PC-9 (cell line): Measurements from ENCODE around the gene CDH20.
A peak's percentile ranks its signal among the peaks of the same experiment; 100 is the strongest.

ENCODE experiments used
- CTCF ChIP-seq: fragments of 200-600 bp; sonication (generic); conservative IDR thresholded peaks from 2 replicates; pipeline ENCODE4 v1.6.1; 2017; ENCODE audit warnings: mixed run types, antibody characterized with exemption, mild to moderate bottlenecking, moderate library complexity
- EZH2 ChIP-seq: fragments of 200-600 bp; sonication (generic); IDR thresholded peaks from 2 replicates; pipeline ENCODE4 v1.8.0; 2017; ENCODE audit warnings: antibody characterized with exemption, low read depth

- TF ChIP-seq CTCF (peak; percentile 93), EZH2 (no peak)
Observed at GRCh38 chr18:61581578-61582201, 248.5 kb downstream of the CDH20 start.
